Cardiac fibroblast (primary cell): ENCODE results near the gene SELENOW.
"Not testable (repeated sequence)": the region's sequence is repeated elsewhere in the genome, so short reads cannot be mapped to it uniquely, and the experiment has no call there.

Source experiments
- DNase-seq, 2 donors: peaks; one replicate each; pipeline versions ENCODE4 v3.0.0 to v3.0.0-alpha.2; 2010; ENCODE audit warnings: low read depth in 2 of 2
- H3K4me3 ChIP-seq, 2 donors: replicated peaks in 1 of 2; 1 replicate in 1 of 2; 2 replicates in 1 of 2; pipeline ENCODE4 v1.5.1; 2011; ENCODE audit warnings: low read depth in 2 of 2, low read length in 2 of 2, mild to moderate bottlenecking in 2 of 2, moderate library complexity in 1 of 2
- TF ChIP-seq, protein P1 (sequence below): IDR thresholded peaks from one replicate; pipeline ENCODE4 v1.5.1; 2011; ENCODE audit warnings: low read depth, mild to moderate bottlenecking, low read length, inconsistent platforms

Gene SELENOW

GRCh38 chr19:47740866-47741519, 37.5 kb upstream of the SELENOW start:
- no peak for DNase-seq
- TF ChIP-seq, protein P1, sequence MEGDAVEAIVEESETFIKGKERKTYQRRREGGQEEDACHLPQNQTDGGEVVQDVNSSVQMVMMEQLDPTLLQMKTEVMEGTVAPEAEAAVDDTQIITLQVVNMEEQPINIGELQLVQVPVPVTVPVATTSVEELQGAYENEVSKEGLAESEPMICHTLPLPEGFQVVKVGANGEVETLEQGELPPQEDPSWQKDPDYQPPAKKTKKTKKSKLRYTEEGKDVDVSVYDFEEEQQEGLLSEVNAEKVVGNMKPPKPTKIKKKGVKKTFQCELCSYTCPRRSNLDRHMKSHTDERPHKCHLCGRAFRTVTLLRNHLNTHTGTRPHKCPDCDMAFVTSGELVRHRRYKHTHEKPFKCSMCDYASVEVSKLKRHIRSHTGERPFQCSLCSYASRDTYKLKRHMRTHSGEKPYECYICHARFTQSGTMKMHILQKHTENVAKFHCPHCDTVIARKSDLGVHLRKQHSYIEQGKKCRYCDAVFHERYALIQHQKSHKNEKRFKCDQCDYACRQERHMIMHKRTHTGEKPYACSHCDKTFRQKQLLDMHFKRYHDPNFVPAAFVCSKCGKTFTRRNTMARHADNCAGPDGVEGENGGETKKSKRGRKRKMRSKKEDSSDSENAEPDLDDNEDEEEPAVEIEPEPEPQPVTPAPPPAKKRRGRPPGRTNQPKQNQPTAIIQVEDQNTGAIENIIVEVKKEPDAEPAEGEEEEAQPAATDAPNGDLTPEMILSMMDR = no peak
- no peak overlapping the region for H3K4me3 ChIP-seq

DNA sequence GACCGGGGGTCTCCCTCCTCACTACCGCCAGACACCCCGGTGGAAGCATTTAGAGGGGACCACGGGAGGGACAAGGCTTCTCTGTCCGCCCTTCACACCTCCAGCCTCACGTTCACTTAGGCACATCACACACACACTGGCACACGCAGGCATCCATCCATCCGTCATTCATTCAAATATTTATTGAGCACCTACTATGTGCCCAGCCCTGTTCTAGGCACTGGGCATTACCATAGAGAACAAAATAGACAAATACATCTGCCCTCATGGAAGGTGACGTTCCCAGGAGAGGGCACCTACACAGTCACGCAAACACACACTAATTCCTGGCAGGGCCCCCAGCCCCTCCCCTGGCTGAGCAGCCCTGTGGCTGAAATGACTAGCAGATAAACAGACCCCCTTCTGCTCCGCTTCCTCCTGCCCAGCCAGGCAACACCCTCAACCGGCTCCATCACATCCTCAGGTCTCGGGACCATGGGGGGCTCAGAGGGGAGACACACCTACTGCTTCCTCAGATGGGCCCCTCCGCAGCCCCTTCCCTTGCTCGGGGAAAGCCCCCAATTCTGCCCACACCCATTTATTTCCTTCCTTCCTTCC, 36.9 kb upstream of the SELENOW start:
- H3K4me3 ChIP-seq = no peak overlapping the region
- no peak for DNase-seq
- TF ChIP-seq, protein P1 = no peak

- peak overlapping the region in 1 of 2 donors; percentile 5 for H3K4me3 ChIP-seq
Measured at GRCh38 chr19:47742634-47743033, 35.9 kb upstream of the SELENOW start.

DNA sequence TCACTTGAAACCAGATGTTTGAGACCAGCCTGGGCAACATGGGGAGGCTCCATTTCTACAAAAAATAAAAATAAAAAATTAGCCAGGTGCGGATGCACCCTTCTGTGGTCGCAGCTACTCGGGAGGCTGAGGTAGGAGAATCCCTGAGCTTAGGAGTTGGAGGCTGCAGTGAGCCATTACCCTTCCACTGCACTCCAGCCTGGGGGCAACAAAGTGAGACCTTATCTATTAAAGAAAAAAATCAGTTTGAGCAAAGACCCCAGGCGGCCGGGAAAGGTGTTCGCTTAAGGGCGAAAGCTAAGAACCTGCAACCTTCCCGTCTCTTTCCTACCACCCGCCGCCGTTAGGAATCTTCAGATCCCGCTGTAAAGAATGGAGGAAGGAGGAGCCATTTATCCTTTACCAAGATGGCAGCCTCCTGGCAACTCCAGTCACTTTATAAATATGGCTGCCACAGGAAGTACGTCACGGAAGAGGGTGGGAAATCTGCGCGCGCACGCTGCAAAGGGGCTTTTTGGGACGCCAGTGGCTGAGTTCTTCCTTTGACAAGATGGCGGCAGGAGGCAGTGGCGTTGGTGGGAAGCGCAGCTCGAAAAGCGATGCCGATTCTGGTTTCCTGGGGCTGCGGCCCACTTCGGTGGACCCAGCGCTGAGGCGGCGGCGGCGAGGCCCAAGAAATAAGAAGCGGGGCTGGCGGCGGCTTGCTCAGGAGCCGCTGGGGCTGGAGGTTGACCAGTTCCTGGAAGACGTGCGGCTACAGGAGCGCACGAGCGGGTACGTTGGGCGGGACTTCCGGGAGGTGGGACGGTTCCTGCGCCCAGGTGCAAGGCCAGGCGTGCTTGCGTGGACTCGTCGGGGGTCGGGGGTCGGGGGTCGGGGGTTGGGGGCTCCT, 33.2 kb upstream of the SELENOW start, which contains the start of gene NOP53:
Gene NOP53, plus strand, starts transcription at position 537 of the 892 bp plus-strand sequence. Its CDS starts 14 bp downstream, at position 551.
- TF ChIP-seq, protein P1 = no peak
- peak; percentile 98 for DNase-seq
- H3K4me3 ChIP-seq = peak within 1 kb of the TSS; percentile 84 to 89

More at GRCh38 chr19:47742634-47743033, 35.9 kb upstream of the SELENOW start:
- TF ChIP-seq, protein P1 = no peak
- peak in 1 of 2 donors; percentile 49 for DNase-seq

GRCh38 chr19:47746129-47746528, 32.4 kb upstream of the SELENOW start:
- DNase-seq = not testable (repeated sequence)
- H3K4me3 ChIP-seq = peak overlapping the region; percentile 84 to 89

GRCh38 chr19:47749326-47749725, 29.2 kb upstream of the SELENOW start:
- TF ChIP-seq, protein P1 = no peak
- DNase-seq = no peak
- H3K4me3 ChIP-seq = no peak overlapping the region

- no peak overlapping the region for H3K4me3 ChIP-seq
- TF ChIP-seq, protein P1 = no peak
- no peak for DNase-seq
Measured at GRCh38 chr19:47750752-47751151, 27.8 kb upstream of the SELENOW start.
